SIG-M5 treated with dmso at 0.1 percent for 504 hours (cell line): ENCODE data around the gene TARS1.
A peak's percentile ranks its signal among the peaks of the same experiment; 100 is the strongest.

ENCODE experiments used
- DNase-seq: peaks from one replicate; lab custom pipeline; 2025; ENCODE audit not compliant: unreplicated experiment; lab: John Stamatoyannopoulos, UW

TARS1 gene

DNA sequence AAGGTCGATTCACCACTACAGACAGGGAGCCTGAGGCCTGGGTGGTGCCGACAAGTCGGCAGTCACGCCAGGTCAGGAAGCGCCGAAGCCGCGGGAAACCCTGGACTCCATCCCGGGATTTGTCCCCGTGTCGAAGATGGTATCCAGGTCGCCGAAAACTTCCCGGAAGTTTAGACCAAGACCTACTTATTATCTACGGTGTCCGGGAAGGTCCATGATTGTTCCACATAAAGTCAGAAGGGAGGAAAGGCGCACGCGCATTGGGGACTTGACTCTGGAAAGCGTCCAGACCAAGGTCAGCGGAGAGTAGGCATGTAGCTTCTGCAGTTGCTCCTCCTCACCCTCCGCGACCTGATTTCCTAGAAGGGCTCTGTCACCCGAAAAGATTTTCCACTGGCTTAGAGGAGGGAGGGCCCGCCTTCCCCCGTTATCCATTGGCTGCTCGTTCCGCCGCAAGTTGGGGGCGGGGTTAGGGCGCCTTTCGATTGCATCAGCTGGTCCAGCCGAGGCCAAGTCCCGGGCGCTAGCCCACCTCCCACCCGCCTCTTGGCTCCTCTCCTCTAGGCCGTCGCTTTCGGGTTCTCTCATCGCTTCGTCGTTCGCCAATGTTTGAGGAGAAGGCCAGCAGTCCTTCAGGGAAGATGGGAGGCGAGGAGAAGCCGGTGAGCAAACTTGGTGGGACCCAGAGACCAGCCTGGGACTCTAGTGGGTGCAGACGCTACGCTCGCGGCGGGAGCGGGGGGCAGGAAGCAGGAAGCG, at the start of gene TARS1:
Gene TARS1 (plus strand): TSS at position 484 of the 759 bp plus-strand sequence. CDS start 122 bp downstream, at position 606.
- DNase-seq = peak; percentile 99

DNA sequence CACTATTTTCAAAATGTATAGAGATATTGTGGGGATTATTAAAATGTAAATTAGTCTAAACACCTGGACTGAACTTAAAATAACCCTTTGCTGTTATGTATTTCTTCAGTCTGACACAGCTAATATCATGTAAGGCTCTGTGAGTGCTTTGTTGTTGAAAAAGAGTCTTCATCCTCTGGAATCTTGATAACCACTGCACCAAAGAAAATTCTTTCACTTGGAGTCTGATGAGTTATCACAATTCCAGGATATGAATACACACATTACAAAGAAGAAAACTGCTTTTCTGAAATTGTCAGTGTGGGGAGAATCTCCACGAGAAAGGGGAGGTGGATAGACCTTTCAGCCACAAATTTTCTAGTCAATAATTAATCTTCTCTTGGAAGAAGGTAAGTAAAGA, 42.3 kb upstream of the TARS1 start:
- DNase-seq = no peak

DNA sequence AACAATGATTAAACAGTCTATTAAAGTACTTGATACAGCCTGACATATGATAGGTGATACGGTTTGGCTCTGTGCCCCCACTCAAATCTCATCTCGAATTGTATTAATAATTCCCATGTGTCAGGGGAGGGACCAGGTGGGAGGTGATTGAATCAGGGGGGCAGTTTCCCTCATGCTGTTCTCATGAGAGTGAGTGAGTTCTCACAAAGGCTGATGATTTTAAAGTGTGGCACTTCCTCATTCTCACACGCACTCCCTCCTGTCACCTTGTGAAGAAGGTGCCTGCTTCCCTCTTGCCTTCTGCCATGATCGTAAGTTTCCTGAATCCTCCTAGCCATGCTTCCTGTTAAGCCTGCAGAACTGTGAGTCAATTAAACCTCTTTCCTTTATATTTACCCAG, 40.1 kb upstream of the TARS1 start:
- no peak for DNase-seq

DNA sequence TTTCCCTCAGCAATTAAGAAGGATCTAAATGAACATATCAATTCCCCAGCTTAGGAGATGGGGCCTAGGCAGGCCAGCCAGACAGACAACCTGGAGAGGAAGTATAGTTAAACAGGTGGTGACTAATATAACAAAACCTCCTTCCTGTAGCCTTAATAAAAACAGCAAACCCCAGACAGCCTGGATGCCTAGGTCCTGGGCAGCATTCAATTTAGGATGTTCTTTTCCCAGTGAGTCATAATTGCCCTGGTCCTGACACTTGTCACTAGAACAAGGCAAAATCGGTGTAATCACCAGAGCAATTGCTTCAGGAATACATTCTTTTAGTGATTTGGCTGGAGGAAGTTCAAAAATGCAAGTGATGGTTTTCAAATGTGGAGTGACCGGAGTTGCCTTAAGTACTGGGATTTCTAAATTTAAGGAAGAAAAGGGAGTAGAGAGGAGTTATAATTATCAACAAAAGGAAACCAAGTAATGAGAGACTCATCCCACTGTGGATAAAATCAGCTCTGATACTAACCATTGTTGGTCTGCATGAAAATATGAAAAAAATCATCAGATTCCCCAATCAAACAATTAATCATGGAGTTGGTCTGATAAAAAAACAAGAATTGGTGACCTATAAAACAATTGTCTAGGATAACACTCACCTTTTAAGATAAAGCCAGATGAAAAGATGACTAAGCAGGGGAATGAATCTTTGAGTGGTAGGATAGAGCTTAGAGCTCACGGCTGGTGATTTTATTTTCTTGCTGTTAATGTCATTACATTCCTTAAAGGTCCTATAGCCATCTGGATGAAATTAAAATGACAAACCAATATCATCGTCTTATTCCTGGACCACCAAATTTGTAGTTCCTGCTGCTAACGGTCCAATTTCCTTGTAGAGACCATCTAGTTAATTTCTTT, 39.0 kb upstream of the TARS1 start:
- no peak for DNase-seq

DNA sequence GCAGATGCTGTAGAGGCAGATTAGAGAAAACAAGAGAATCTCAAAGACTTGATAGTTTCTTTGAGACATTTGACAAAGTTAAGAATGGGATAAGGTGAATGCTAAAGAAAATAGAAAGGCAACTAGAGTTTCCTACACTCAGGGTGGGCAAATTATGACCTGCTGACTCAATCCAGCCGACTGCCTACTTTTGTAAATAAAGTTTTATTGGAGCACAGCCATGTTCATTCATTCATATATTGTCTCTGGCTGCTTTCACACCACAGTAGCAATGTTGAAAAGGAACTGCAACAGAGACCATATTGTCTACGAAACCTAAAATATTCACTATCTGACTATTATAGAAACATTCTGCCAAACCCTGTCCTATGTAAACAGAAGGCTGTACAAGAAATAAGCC, 37.6 kb upstream of the TARS1 start:
- DNase-seq = no peak

DNA sequence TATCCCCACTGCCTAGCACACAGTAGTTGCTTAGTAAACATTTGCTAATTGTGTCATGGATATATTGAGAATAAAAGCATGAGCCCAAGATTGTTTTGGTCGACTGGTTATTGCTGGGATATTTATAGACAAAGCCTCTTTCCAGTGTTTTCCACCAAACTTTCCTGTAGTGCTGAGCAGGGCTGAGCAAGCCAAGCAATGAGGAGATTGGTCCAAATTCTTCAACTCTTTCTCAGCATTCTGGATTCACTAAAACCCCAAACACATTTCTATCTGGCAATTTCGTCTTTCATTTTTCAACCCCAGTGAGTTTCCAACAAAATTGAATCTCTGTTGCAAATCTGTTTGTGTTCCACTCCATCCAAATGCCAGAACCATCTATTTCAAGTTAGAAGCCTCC, 31.9 kb upstream of the TARS1 start:
- DNase-seq = no peak

DNA sequence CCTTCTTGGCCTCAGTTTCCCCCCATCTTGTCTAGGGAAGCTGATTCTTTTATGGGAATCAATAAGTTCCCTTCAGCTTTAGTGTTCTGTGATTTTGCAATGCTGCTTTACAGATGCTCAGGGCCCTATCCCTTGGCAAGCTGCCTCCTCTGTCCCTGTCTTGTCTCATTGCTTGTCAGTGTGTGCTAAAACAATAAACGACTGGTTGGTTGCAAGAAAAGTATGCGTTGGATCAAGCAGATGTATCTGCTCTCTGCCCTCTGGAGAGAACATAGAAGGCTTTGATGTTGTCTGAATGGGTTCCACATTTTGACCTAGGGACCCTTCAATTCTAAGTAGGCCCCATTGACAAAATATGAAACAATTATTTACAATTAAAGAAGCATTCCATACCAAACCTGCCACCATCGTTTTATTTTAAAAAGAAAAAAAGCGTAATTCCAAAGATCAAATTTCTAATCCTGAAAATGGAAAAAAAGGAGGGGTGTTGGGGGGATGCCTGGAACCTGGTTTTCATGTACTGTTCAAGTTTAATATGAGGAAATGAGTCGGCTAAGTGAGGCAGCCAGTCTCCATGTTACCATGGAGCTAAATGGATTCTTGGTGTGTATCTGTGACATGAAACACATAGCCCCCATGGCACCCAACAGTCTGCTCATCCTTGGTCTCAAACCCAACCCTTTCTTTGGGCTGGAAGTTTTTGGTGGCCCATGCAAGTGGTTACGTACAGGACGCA, 31.2 kb upstream of the TARS1 start:
- no peak for DNase-seq

DNA sequence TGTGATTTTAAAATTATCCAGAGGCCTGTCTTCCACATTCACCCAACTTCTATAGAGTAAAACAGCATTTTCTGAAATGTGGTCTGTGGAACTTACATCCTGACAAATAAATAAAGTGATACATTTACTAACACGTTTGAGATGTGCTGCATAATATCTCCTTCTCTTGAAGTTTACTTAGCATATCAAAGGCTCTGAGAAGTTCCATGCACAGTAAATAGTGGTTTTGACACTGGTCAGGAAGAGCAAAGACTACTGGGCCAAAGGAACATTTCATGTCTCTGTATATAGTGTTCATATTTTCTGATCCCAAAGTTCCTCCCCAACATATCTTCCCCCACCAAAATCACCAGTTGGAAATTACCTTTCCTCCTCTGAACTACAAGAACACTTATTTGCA, 30.5 kb upstream of the TARS1 start:
- no peak for DNase-seq

DNA sequence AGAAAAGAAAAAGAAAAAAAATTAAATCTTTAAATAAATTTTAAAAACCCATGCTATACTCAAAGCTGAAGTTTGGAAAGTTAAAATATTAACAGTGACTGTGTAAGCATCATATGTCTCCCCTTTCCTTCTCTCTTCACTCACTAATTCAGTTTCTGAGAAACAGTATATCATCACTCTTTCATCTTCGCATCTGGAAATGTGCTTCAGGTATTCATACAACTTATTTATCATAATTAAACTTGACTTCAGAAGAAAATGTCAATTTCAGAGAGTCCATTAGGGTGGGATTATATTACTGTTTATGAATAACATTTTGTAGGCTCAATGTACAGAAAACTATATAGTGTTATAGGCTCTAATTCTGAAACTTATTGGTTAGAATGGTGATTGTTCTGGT, 29.3 kb upstream of the TARS1 start:
- DNase-seq = no peak

DNA sequence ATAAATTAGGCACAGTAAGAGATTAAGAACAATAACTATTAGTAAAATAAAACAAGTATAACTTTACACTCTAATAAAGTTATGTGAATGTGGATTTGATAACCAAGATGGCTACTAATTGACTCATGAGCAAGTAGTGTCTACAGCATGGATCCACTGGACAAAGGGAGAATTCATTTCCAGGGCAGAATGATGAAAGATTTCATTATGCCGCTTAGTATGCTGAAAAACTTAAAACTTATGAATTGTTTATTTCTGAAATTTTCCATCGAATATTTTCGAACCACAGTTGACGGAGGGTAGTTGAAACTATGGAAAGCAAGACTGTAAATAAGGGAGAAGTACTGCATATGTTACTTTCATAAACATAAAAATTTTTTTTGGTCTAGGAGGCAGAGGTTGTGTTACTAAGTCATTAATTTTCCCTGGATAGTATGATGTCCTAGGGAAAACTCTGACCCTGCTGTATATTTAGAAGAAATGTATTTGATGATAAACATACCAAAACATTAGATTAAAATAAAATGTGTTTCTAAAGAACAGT, 24.9 kb upstream of the TARS1 start:
- DNase-seq = no peak

DNA sequence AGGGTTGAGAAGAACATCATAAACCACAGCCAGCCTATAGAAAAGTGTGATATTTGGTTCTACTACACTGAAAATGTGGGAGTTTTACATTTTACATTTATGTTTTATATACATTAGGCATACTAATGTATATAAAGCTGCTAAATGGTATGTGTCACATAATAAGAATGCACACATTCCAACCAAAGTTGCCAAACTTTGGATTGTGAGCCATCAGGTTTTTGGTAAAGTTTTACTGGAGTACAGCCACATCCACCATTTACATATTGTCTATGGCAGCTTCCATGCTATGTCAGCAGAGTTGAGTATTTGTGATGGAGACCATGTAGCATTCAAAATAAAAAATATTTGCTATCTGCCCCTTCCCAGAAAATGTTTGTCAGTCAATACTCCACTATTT, 23.1 kb upstream of the TARS1 start:
- no peak for DNase-seq

DNA sequence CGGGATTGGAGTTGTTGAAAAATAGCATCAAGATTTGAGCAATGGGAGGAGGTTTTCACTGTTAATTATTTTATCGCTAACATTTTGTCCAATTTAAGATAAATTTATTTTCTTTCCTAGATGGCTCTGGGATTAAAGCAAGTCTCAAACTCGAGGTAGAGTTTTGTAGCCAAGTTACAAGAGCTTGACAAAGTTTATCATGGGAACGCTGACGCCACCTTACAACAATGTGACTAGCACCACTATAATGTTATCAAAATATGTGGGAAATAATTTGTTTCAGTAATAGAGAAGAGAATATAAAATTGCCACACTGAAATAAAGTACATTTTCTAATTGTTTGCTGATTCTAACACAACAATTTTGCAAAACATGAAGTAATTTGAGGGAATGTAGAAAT, 19.8 kb upstream of the TARS1 start:
- DNase-seq = no peak

DNA sequence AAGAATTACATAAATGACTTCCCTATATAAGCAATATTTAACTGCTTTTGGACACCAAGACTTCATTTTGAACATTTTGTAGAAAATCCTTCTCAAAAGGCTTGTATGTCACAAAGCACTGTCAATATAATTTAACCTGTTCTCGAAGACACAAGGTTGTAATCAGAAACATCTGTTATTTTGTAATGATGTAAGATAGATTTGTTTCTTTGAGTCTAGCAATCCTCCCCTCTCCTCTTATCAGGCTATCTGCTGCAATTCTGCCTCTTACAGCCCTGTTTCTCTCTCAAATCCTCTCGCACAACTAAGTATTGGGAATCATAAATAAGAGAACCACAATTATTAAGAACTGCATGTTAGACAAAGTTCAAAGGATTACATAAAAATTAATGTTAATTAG, 18.6 kb upstream of the TARS1 start:
- no peak for DNase-seq

DNA sequence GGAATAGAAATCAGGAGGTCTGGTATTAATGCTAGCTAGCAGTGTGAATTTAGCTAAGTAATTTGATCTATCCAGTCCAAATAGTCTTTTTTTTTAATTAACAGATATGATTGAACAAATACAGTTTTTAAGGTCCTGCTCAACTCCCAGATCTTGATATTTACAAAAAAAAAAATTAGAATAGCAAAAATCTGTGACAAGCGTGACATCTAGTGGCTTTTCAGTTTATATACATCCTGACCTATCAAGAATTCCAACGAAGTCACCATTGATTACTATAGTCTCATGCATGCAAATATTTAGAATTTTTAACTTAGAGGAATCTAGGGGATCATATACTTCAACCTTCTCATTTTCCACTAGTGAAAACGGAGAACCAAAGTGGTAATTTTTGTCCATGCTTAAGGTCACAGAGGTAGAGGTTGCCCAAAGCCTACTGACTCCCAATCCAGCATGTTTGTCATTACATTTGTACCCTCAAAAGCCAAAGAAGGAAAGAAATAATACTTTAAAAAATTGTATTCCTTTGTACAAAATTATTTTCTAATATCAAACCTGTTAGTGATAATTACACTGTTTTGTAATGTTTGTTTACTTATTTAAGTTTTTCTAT, 17.6 kb upstream of the TARS1 start:
- peak; percentile 35 for DNase-seq

DNA sequence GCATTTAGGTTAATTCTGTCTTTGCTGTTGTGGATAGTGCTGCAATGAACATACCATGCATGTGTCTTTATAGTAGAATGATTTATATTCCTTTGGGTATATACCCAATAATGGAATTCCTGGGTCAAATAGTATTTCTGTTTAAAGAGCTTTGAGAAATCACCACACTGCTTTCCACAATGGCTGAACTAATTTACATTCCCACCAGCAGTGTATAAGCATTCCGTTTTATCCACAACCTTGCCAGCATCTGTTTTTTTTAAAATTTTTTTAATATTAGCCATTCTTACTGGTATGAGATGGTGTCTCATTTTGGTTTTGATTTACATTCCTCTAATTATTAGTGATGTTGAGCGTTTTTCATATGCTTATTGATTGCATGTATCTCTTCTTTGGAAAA, 15.5 kb upstream of the TARS1 start:
- no peak for DNase-seq

DNA sequence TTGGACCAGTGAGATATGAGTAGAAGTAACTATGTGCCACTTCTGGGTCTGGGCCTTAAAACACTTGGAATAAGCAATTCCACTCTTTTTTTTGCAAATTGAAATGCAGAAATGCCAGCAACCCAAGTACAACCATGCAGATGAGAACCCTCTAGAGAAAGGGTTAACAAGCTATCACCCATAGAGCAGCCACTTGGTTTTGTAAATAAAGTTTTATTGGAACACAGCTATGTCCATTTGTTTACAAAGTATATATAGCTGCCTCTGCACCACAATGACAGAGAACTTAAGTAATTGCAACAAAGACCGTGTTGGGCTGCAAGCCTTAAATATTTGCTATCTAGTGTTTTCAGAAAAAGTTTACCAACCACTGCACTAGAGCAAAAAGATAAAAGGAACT, 9.8 kb upstream of the TARS1 start:
- DNase-seq = no peak

DNA sequence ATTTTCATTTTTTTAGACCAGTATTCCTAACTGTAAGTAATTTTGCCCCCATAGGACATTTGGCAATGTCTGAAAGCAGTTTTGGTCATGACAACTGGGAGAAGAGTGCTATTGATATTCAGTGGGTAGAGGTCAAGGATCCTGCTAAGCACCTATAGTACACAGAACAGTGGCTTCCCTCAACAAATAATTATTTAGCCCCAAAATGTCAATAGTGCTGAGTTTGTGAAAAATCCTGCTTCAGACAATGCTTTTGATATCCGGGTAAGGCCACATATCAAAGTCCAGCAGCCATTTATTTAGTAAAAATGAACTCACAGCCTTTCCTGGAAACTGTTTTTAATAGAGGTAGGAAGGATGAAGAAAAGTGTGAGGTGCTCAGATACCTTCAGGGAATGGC, 8.1 kb upstream of the TARS1 start:
- no peak for DNase-seq

DNA sequence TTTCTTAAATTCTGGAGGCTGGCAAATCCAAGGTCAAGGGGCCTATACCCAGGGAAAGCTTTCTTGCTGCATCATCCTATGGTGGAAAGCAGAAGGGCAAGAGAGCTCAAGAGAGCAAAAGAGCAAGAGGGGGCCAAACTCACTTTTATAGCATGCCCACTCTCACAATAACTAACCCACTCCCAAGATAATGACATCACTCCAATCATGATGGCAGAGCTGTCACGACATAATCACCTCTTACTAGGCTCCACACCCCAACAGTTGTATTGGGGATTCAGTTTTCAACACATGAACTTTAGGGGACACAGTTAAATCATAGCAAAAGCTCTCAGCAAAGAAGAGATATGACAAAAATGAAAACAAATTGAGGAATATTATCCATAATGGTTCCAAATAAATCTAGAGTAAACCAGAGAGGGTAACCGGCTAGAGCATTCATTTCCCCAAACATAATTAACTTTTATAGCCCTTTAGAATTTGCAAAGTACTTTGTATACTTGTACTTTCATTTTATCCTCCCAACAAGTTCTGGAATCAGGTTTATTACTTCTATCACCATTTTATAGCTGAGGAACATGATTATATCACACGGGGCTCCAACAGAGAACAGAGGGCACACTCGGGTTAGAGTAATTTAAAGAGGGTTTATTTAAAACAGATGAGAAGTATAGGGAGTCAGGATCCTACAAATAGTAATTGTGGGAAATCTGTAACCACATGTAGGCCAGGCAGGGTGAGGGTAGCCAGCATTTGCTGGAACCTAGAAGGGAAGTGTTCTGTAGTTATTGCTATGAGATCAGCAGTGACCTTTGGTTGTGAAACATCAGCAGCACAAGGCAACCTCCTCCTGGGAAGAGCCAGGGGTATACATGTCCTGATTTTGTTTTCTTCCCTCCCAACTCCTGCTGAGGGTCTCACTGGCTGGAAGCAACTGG, 7.2 kb upstream of the TARS1 start:
- DNase-seq = no peak

DNA sequence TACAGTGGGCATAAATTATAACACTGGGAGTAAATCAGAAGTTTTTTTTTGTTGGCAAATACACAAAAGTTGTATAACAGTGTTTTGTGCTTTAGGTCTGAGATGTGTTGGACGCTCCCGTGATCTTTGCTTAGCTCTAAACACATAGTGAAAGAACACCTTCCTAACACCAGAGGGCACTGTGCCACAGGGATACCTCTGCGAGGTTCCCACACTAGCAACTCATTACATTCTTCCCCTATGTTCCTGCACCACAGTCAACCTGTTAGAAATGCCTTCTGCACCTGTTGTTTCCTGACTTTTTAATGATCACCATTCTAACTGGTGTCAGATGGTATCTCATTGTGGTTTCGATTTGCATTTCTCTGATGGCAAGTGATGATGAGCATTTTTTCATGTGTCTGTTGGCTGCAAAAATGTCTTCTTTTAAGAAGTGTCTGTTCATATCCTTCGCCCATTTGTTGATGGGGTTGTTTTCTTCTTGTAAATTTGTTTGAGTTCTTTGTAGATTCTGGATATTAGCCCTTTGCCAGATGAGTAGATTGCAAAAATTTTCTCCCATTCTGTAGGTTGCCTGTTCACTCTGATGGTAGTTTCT, 4.8 kb upstream of the TARS1 start:
- DNase-seq = peak; percentile 84
